Esophagus squamous epithelium (tissue), 4 donors: ENCODE data around the gene STRBP.

Experiments
- CTCF ChIP-seq, 6 experiments: fragments of 450-650 bp in 4 of 6; fragments of 200-600 bp in 2 of 6; sonication (generic) in 2 of 6; IDR thresholded peaks; one replicate each; pipeline ENCODE4 v1.5.1; 2016 to 2019; ENCODE audit warnings: antibody characterized with exemption in 6 of 6, mild to moderate bottlenecking in 4 of 6, moderate library complexity in 4 of 6
- POLR2A ChIP-seq, 4 donors: fragments of 450-650 bp; IDR thresholded peaks; one replicate each; pipeline ENCODE4 v1.6.1; 2017; ENCODE audit warnings: antibody characterized with exemption in 4 of 4, mild to moderate bottlenecking in 4 of 4, moderate library complexity in 3 of 4

DNA sequence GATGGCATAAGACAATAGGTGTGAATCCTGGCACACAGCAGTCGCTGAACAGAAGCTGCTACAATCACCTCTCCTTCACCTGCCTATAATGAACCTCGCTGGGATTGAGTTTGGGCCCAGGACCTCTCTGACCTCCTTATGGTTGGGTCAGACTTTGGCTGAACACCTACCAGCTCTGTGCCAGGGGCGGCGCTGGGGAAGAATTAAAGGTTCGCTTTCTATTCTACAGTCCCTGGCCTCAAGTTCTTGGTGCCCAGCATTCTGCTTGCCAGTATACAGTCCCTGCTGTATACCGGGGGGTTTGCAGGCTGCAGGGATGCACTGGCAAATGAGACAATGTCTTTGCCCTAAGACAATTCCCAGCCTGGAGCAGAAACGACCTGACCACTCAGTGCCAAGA, 895 bp upstream of the STRBP start:
- no peak for TF ChIP-seq CTCF (IDR thresholded peaks at IDR 0.05)
- TF ChIP-seq POLR2A (IDR thresholded peaks at IDR 0.05), result no peak
